IMR-90 (cell line): ENCODE data around the gene PIK3C2B. TPM values are rescaled to one million over a fixed set of nuclear protein-coding genes. Genes with fewer than 3 reads are reported as not detected.

Source experiments
- ATAC-seq: fragments of 200-7000 bp; cut with Tn5 transposase; 2 replicates; pipeline ENCODE4 v1.9.1; 2020; ENCODE audit warnings: low read depth, mild to moderate bottlenecking, moderate library complexity
- BruUV-seq: library from RNA; stranded (reverse); fragments of 400-500 nt; replicated peaks from 2 replicates; lab custom pipeline; 2021; lab: Mats Ljungman, UMichigan
- CTCF ChIA-PET: fragments of 300-600 bp; formaldehyde crosslinking; extraction: SDS; loops from one replicate; lab custom pipeline; 2021; ENCODE audit warnings: antibody characterized with exemption; lab: Yijun Ruan, JAX
- POLR2A ChIA-PET: fragments of 300-600 bp; sonication (Branson Sonifier 250); formaldehyde crosslinking; loops from one replicate; lab custom pipeline; 2022; ENCODE audit warnings: antibody characterized with exemption; ENCODE audit not compliant: unreplicated experiment; lab: Charles Lee
- DNase-seq: peaks from one replicate; pipeline ENCODE4 v3.0.0; 2013
- H2AFZ ChIP-seq: replicated peaks from 2 replicates; pipeline ENCODE3; 2013; ENCODE audit warnings: low read length, mild to moderate bottlenecking; ENCODE audit not compliant: poor library complexity
- H2AK5ac ChIP-seq: 2 replicates; pipeline ENCODE4 v1.6.1; 2013; ENCODE audit warnings: low read depth, low read length, inconsistent platforms
- H2AK9ac ChIP-seq: replicated peaks from 2 replicates; pipeline ENCODE3; 2013; ENCODE audit warnings: mild to moderate bottlenecking, low read depth, low read length, moderate library complexity; ENCODE audit not compliant: poor library complexity
- H2BK120ac ChIP-seq: 2 replicates; pipeline ENCODE4 v1.6.1; 2013; ENCODE audit warnings: low read depth, low read length, inconsistent platforms
- H2BK15ac ChIP-seq: 3 replicates; pipeline ENCODE4 v1.6.1; 2013; ENCODE audit warnings: low read depth, low read length, inconsistent platforms
- H2BK20ac ChIP-seq: 2 replicates; pipeline ENCODE4 v1.6.1; 2013; ENCODE audit warnings: low read depth, mild to moderate bottlenecking, inconsistent platforms, low read length, moderate library complexity
- H2BK5ac ChIP-seq: 2 replicates; pipeline ENCODE4 v1.6.1; 2013; ENCODE audit warnings: mild to moderate bottlenecking, low read depth, low read length, inconsistent platforms; ENCODE audit not compliant: poor library complexity, severe bottlenecking
- H3K14ac ChIP-seq: replicated peaks from 2 replicates; pipeline ENCODE4 v1.6.1; 2013; ENCODE audit warnings: low read depth, low read length, inconsistent platforms
- H3K18ac ChIP-seq: 2 replicates; pipeline ENCODE4 v1.6.1; 2013; ENCODE audit warnings: low read depth, low read length, control low read depth
- H3K23ac ChIP-seq: 2 replicates; pipeline ENCODE4 v1.6.1; 2013; ENCODE audit warnings: low read depth, low read length, inconsistent platforms
- H3K27ac ChIP-seq: 2 replicates; pipeline ENCODE4 v1.5.1; 2013; ENCODE audit warnings: mild to moderate bottlenecking, control low read depth, low read length; ENCODE audit not compliant: insufficient read depth
- H3K27me3 ChIP-seq: 2 replicates; pipeline ENCODE4 v1.6.1; 2013; ENCODE audit warnings: low read length; ENCODE audit not compliant: control insufficient read depth, insufficient read depth
- H3K36me3 ChIP-seq: 2 replicates; pipeline ENCODE4 v1.6.1; 2013; ENCODE audit warnings: low read length, mixed read lengths; ENCODE audit not compliant: control insufficient read depth, insufficient read depth
- H3K4ac ChIP-seq: 2 replicates; pipeline ENCODE4 v1.6.1; 2013; ENCODE audit warnings: low read depth, low read length, inconsistent platforms
- H3K4me1 ChIP-seq: 2 replicates; pipeline ENCODE4 v1.6.1; 2013; ENCODE audit warnings: low read length, mixed read lengths; ENCODE audit not compliant: control insufficient read depth, insufficient read depth
- H3K4me2 ChIP-seq: 2 replicates; pipeline ENCODE4 v1.6.1; 2013; ENCODE audit warnings: low read depth, mild to moderate bottlenecking, control low read depth, low read length, moderate library complexity
- H3K4me3 ChIP-seq: 2 replicates; pipeline ENCODE4 v1.5.1; 2013; ENCODE audit warnings: low read depth, mild to moderate bottlenecking, control low read depth, low read length, moderate library complexity; ENCODE audit not compliant: insufficient read depth
- H3K56ac ChIP-seq: 2 replicates; pipeline ENCODE4 v1.6.1; 2013; ENCODE audit warnings: low read length, inconsistent platforms; ENCODE audit not compliant: insufficient read depth; ENCODE audit errors: extremely low read depth
- H3K79me1 ChIP-seq, 2 experiments: 2 replicates each; pipeline ENCODE4 v1.6.1; 2013; ENCODE audit warnings: low read length in 2 of 2, inconsistent platforms in 1 of 2, low read depth in 1 of 2
- H3K9ac ChIP-seq: 2 replicates; pipeline ENCODE4 v1.6.1; 2013; ENCODE audit warnings: low read depth, low read length, control low read depth
- H3K9me1 ChIP-seq: 2 replicates; pipeline ENCODE4 v1.6.1; 2013; ENCODE audit warnings: low read length, inconsistent platforms; ENCODE audit not compliant: insufficient read depth
- H3K9me3 ChIP-seq: 2 replicates; pipeline ENCODE4 v1.6.1; 2013; ENCODE audit warnings: low read length; ENCODE audit not compliant: control insufficient read depth, insufficient read depth
- H4K20me1 ChIP-seq: 2 replicates; pipeline ENCODE4 v1.6.1; 2013; ENCODE audit warnings: low read length, inconsistent platforms; ENCODE audit not compliant: insufficient read depth
- H4K5ac ChIP-seq: 2 replicates; pipeline ENCODE4 v1.6.1; 2013; ENCODE audit warnings: mild to moderate bottlenecking, low read depth, low read length, control low read depth
- H4K8ac ChIP-seq, 2 experiments: 2 replicates each; pipeline ENCODE4 v1.6.1; 2013; ENCODE audit warnings: low read depth in 2 of 2, low read length in 2 of 2, control low read depth in 1 of 2, inconsistent platforms in 1 of 2
- H4K91ac ChIP-seq: 2 replicates; pipeline ENCODE4 v1.6.1; 2013; ENCODE audit warnings: low read depth, low read length, inconsistent platforms; ENCODE audit not compliant: insufficient read depth
- CHD1 ChIP-seq: IDR thresholded peaks from 2 replicates; pipeline ENCODE4 v1.6.1; 2012; ENCODE audit warnings: low read depth, low read length, improper control_type of control experiment
- FOS ChIP-seq: fragments of 150-350 bp; IDR thresholded peaks from 2 replicates; pipeline ENCODE4 v1.6.1; 2016; ENCODE audit warnings: low read depth, low read length
- MXI1 ChIP-seq: IDR thresholded peaks from 2 replicates; pipeline ENCODE4 v1.6.1; 2012; ENCODE audit warnings: low read depth, mild to moderate bottlenecking, low read length, moderate library complexity, borderline replicate concordance
- NFE2L2 ChIP-seq: fragments of 150-350 bp; IDR thresholded peaks from 2 replicates; pipeline ENCODE4 v1.6.1; 2016; ENCODE audit warnings: low read depth, mild to moderate bottlenecking, low read length
- POLR2A ChIP-seq: IDR thresholded peaks from 2 replicates; pipeline ENCODE4 v1.6.1; 2012; ENCODE audit warnings: mild to moderate bottlenecking, low read depth, low read length
- RAD21 ChIP-seq: IDR thresholded peaks from 2 replicates; pipeline ENCODE4 v1.6.1; 2012; ENCODE audit warnings: low read length, improper control_type of control experiment
- RFX5 ChIP-seq: IDR thresholded peaks from 2 replicates; pipeline ENCODE4 v1.8.0; 2012; ENCODE audit warnings: low read depth, mild to moderate bottlenecking, low read length, moderate library complexity
- WGBS, 2 experiments: methylation state at CpG; one replicate each; pipeline versions ENCODE4 v1.1.5 to v1.1.7; 2013; ENCODE audit warnings: missing lambda C conversion rate in 2 of 2; ENCODE audit not compliant: insufficient read length in 1 of 2; ENCODE audit errors: extremely low coverage in 2 of 2; 5-methylcytosine and 5-hydroxymethylcytosine counted together
- dilution Hi-C: fragments of 300-500 bp; cut with HindIII; formaldehyde crosslinking; loops from one replicate; pipeline ENCODE4 v1.14.3; 2018; ENCODE audit warnings: low sequenced_read_pairs; ENCODE audit not compliant: unreplicated experiment
- in situ Hi-C: fragments of 300-500 bp; cut with MboI; formaldehyde crosslinking; loops from 3 replicates; pipeline ENCODE4 v1.14.3; 2019; ENCODE audit warnings: low sequenced_read_pairs, inconsistent platforms, mixed read lengths
- intact Hi-C: fragments of 100-400 bp; cut with micrococcal nuclease; formaldehyde crosslinking; loops from 2 replicates; pipeline ENCODE4 v1.10.0; 2022
- polyA plus RNA-seq, 3 experiments: library from polyadenylated mRNA; depleted of rRNA; stranded (reverse); fragments of >200 nt; gene quantifications; 2 replicates each; pipeline ENCODE4 v1.2.3, GENCODE V29; 2012; ENCODE audit warnings: low replicate concordance in 1 of 3
- total RNA-seq: library from RNA; depleted of rRNA; stranded (reverse); fragments of >200 nt; gene quantifications from 2 replicates; pipeline ENCODE4 v1.2.3, GENCODE V29; 2012

PIK3C2B gene
- total and polyA plus RNA-seq, 2 of the 4 experiments (the other 2 are of a cell fraction): 1.1 to 2.9 TPM

DNA sequence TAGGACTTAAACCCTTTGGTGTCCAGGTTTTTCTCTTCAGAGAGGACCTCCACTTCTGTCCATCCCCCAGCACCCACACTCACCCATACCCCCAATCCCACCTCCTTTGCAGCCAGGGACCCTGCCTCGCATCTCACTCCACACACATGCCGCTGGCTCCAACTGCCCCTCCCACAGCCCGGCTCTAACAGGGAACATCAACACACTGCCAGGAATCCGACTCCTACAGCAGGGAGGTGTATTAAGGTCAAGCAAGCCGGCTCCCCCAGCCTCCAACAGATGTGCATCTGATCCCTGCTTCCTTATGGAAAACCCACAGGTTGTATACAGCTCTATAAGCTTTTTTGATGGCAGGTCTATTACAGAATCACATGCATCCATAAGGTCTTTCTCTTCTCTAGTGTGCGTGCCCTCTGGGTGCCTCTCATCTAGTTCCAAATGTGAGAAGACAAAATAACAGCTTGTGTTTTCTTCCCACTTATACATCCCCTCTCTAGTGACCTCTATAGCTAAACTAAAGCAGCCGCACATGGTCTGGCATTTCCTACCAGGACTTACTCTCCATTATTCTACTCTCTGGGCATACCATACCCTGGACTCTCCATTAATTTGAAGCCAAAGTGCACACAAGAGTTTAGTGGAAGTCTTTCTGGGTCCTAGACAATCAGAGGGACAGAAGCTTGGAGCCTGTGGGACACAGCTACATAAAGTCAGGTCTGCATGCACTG, 16.3 kb downstream of the PIK3C2B start:
- peaks cover 24% of the 10 kb centered on the region for H4K20me1 ChIP-seq
- H2BK5ac ChIP-seq: no peak overlapping the region
- H2AK9ac ChIP-seq: no peak overlapping the region
- no peak overlapping the region for H3K56ac ChIP-seq
- H3K9me1 ChIP-seq: peaks cover 18% of the 10 kb centered on the region; the same call in 1 of the 2 replicates
- no peak overlapping the region for H2BK120ac ChIP-seq
- H4K5ac ChIP-seq: no peak overlapping the region
- no peaks in the 10 kb centered on the region for H3K9me3 ChIP-seq
- ChIA-PET CTCF (interaction anchor here (1.0 to 1.3 kb wide), 2 partner anchors 16 kb away, joined by 4 read pairs; partner anchors contain the start of gene PIK3C2B), POLR2A (no interaction called here)
- no peak overlapping the region for H3K9ac ChIP-seq
- no peak overlapping the region for H3K18ac ChIP-seq
- peaks cover 6% of the 10 kb centered on the region; the same call in 1 of the 2 replicates for H3K4me1 ChIP-seq
- no peak overlapping the region for H3K4me3 ChIP-seq
- intact Hi-C loops (no loop called here), in situ Hi-C loops (no loop called here), dilution Hi-C loops (no loop called here)
- H3K27ac ChIP-seq: no peak overlapping the region
- no peak for DNase-seq
- TF ChIP-seq FOS (no peak), NFE2L2 (no peak), RAD21 (no peak), RFX5 (no peak), CHD1 (no peak), POLR2A (no peak), MXI1 (no peak)
- no peak overlapping the region for H2BK20ac ChIP-seq
- H3K79me1 ChIP-seq: no peaks in the 10 kb centered on the region
- no peak for ATAC-seq
- no peak overlapping the region for H2BK15ac ChIP-seq
- no peak overlapping the region for H3K4ac ChIP-seq
- BruUV-seq: no TSS peak
- H4K8ac ChIP-seq: no peak overlapping the region
- H3K23ac ChIP-seq: no peak overlapping the region
- H2AFZ ChIP-seq: no peak overlapping the region
- H3K14ac ChIP-seq: no peak overlapping the region
- H2AK5ac ChIP-seq: no peak overlapping the region
- peaks cover 8% of the 10 kb centered on the region for H3K27me3 ChIP-seq
- WGBS, 2 experiments: 89% methylated on average over 1 of the region's 7 CpGs; no CpG with 5 or more reads in 1 of the 2 experiments
- H4K91ac ChIP-seq: no peak overlapping the region
- H3K4me2 ChIP-seq: no peak overlapping the region
- H3K36me3 ChIP-seq: no peaks in the 10 kb centered on the region
